ENCODE results near the gene TMTC4.
"Not testable (repeated sequence)": the region's sequence is repeated elsewhere in the genome, so short reads cannot be mapped to it uniquely, and the experiment has no call there.

The TMTC4 gene

GRCh38 chr13:100581030-100581429 lies 93.6 kb downstream of the TMTC4 start:
- DNase-seq, result no peak

GRCh38 chr13:100580045-100580444 lies 94.5 kb downstream of the TMTC4 start:
- DNase-seq, result no peak

- not testable (repeated sequence) for DNase-seq
Measured at GRCh38 chr13:100577239-100577638, 97.4 kb downstream of the TMTC4 start.

- peak; percentile 80 for DNase-seq
Measured at GRCh38 chr13:100573121-100573520, 101.5 kb downstream of the TMTC4 start.

GRCh38 chr13:100566543-100566942 lies 108.1 kb downstream of the TMTC4 start:
- no peak for DNase-seq

GRCh38 chr13:100565286-100565685 lies 109.3 kb downstream of the TMTC4 start:
- DNase-seq, result no peak

DNA sequence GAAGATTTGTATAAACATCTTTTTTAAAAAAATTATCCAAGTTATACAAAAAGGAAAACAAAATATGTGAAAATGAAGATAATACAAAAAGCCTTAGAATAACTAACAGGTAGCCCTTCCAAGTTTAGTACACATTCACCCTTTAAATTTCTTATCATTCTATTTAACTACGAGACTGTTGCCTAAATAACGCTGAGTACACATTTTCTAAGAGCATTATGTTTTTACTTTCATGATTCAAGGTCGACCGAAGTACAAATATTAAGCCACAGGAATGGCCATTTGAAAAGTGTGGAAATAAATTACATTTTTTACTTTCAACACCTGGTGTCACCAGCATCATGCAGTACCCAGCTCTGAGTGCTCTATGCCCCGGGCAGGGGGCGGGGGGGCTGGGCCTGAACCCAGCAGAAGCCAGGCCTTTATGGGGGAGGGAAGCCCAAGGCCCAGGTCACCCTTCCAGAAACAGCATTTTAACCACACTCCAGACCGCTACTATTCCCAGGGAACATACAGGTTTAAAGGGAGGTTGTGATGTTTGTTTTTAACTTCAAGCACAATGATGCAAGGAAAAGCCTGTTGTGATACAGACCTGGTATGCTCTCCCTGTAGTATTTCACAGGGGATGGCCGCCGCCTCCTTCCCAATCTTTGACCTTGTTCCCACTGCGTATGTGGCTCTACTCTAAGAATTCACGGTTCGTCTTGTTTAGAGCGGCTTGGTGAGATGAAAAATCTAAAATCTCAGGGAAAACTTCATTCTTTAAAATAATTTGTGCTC lies 110.0 kb downstream of the TMTC4 start:
- no peak for DNase-seq

DNA sequence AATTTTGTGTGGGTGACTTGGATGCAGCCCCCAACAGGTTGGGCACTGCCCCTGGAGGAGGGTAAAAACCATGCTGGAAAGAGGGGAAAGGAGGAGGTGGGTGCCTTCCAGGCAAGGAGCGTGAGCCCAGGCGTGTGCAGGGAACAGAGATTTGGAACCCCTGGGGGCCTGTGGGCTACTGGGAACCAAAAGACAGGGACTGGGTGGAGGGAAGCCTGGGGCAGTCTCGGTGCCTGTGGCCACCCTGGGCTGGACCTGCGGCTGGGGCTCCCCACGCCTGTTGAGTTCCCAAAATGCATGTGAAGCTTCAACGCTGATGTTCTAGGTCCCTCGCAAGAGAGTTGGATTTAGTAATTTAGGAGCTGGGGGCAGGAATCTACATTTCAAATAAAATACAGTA lies 110.8 kb downstream of the TMTC4 start:
- DNase-seq, result no peak

GRCh38 chr13:100561599-100562204 lies 112.9 kb downstream of the TMTC4 start:
- DNase-seq, result no peak

DNA sequence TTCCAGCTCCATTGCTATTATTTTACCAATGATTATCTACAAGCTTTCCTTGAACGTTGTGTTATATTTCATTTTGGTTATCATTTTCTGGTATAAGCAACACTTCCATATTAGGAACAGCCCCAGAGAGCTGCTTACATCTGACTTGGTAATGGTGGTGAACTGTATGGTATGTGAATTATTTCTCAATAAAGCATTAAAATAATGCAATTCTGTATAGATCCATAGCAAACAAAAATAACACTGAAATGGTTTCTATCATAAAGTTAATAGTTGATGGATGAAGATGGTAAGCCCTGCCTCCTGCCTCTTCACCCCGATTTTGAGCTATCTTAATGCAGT lies 113.5 kb downstream of the TMTC4 start:
- no peak for DNase-seq

DNA sequence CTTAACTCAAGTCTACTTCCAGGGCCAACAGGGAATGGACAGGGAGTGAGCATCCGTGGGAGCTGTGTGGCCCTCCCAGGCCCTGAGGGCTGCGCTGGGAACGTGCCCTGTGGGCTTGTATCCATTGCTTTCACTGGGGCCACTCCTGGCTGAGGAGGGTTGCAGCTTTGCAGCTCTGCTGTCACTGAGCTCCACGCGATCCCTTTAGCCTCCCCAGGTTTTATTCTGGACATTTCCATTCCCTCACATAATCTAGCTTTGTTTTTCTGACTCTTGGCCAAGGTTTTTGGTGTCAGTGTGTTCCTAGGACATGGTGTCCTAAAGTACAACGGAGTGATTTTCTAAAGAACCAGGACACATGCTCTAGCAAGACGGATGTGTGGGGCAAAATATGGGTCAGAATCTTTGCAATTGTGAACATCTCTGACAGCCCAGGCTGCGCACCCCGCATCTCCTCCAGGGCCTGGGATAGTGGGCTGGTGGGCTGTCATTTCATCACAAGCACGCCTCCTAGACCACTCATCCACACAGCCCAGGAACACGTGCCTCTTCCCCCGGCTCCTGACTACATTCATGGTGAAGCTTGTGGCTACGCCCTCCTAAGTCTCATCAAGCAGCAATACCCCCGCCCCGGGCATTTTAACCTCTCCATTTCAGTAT lies 114.0 kb downstream of the TMTC4 start:
- no peak for DNase-seq

GRCh38 chr13:100559886-100560285 lies 114.7 kb downstream of the TMTC4 start:
- DNase-seq, result no peak
